ENCODE data around the gene ACOT13. TPM values are rescaled to one million over a fixed set of nuclear protein-coding genes. Genes with fewer than 3 reads are reported as not detected.
A peak's percentile ranks its signal among the peaks of the same experiment; 100 is the strongest.
"Not testable (repeated sequence)": the region's sequence is repeated elsewhere in the genome, so short reads cannot be mapped to it uniquely, and the experiment has no call there.

ACOT13 gene
- total RNA-seq, 2 donors from 2014 or later = 36.2 to 43.1 TPM

DNA sequence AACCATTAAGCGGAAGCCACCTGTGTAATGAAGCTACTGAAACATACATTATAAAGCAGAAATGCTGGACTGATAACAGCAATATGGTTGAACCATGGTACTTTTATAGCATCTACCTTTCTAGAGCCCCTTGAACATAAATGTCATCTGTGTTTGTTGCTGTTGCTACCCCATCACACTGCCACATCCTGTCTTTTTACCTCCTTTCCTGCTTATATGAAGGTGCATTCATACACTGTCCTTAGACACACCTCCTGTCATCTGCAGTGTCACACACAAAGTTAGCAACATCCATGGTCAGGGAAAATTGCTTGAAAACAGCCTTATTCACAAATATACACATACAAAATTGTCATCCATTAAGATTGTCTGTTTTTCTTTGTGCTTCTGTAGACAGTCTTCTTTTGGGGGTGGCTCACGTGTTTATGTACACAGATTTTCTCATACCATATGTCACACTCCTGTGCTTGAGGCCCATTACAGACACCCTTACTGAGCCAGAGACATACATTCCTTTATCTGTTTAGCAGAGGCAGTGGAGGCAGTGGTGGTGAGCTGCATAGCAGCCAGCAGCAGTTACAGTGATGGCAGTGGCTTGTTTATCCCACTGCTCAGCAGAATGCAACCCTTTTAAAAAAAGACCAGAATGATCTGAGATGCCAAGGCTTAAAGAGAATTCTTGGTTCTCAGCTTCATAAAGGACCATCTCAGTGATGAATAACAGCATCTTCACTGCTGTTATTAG, 26.1 kb downstream of the ACOT13 start:
- H3K4me3 Mint-ChIP-seq = no peak overlapping the region
- peaks cover 32% of the 10 kb centered on the region for H3K4me1 Mint-ChIP-seq
- Histone ChIP-seq H3K9me3 (ENCODE audit: control insufficient read depth, low read length) (no peaks in the 10 kb centered on the region), H3K4me3 (ENCODE audit: low read length) (no peak overlapping the region), H3K9ac (ENCODE audit: extremely low read depth, low read length, poor library complexity, severe bottlenecking) (no peak overlapping the region), H3K27ac (ENCODE audit: low read depth, low read length) (no peak overlapping the region), H3K27me3 (ENCODE audit: control insufficient read depth, insufficient read depth, low read length, poor library complexity, severe bottlenecking) (no peaks in the 10 kb centered on the region), H3K36me3 (ENCODE audit: control insufficient read depth, insufficient read depth, low read length) (no peaks in the 10 kb centered on the region), H3K4me1 (ENCODE audit: control insufficient read depth, insufficient read depth, low read length) (peaks cover 3% of the 10 kb centered on the region)
- TF ChIP-seq, protein P1, sequence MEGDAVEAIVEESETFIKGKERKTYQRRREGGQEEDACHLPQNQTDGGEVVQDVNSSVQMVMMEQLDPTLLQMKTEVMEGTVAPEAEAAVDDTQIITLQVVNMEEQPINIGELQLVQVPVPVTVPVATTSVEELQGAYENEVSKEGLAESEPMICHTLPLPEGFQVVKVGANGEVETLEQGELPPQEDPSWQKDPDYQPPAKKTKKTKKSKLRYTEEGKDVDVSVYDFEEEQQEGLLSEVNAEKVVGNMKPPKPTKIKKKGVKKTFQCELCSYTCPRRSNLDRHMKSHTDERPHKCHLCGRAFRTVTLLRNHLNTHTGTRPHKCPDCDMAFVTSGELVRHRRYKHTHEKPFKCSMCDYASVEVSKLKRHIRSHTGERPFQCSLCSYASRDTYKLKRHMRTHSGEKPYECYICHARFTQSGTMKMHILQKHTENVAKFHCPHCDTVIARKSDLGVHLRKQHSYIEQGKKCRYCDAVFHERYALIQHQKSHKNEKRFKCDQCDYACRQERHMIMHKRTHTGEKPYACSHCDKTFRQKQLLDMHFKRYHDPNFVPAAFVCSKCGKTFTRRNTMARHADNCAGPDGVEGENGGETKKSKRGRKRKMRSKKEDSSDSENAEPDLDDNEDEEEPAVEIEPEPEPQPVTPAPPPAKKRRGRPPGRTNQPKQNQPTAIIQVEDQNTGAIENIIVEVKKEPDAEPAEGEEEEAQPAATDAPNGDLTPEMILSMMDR (conservative IDR thresholded peaks at IDR 0.05) = peak; percentile 12
- 88 to 93% methylated on average over 2 of the region's 2 CpGs for WGBS, 2 experiments (ENCODE audit: insufficient coverage in 1 of 2, insufficient read length in 1 of 2)
- H3K27me3 Mint-ChIP-seq (ENCODE audit: insufficient read depth) = no peaks in the 10 kb centered on the region
- H3K9me3 Mint-ChIP-seq = no peaks in the 10 kb centered on the region
- DNase-seq = no peak
- H3K36me3 Mint-ChIP-seq (ENCODE audit: low read depth) = peaks cover 11% of the 10 kb centered on the region
- H3K27ac Mint-ChIP-seq = no peak overlapping the region

DNA sequence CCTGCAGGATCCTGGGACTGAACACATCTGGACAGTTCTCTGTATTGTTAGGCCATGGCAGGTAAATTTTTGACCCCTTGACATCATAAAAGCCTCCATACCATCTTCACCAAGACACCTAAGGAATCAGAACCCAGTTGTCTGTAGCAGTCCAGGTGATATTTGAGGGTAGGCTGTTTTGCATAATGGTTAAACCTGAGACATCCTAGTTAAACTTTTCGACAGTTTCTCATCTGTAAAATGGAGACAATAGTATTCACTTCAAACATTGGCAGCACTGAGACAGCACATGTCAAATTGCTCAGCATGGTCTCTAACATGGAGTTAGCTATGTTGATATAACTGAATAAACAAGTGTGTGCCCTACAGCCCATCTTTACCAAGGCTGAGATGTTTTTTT, 27.3 kb downstream of the ACOT13 start:
- no peak overlapping the region for H3K4me3 Mint-ChIP-seq
- Histone ChIP-seq H3K4me1 (ENCODE audit: control insufficient read depth, insufficient read depth, low read length) (peaks cover 3% of the 10 kb centered on the region), H3K36me3 (ENCODE audit: control insufficient read depth, insufficient read depth, low read length) (no peaks in the 10 kb centered on the region), H3K27me3 (ENCODE audit: control insufficient read depth, insufficient read depth, low read length, poor library complexity, severe bottlenecking) (no peaks in the 10 kb centered on the region), H3K4me3 (ENCODE audit: low read length) (no peak overlapping the region), H3K27ac (ENCODE audit: low read depth, low read length) (no peak overlapping the region), H3K9ac (ENCODE audit: extremely low read depth, low read length, poor library complexity, severe bottlenecking) (no peak overlapping the region), H3K9me3 (ENCODE audit: control insufficient read depth, low read length) (no peaks in the 10 kb centered on the region)
- H3K9me3 Mint-ChIP-seq = no peaks in the 10 kb centered on the region
- TF ChIP-seq, protein P1 (conservative IDR thresholded peaks at IDR 0.05) = no peak
- H3K27me3 Mint-ChIP-seq (ENCODE audit: insufficient read depth) = no peaks in the 10 kb centered on the region
- peaks cover 13% of the 10 kb centered on the region for H3K36me3 Mint-ChIP-seq (ENCODE audit: low read depth)
- no peak overlapping the region for H3K27ac Mint-ChIP-seq
- no peak for DNase-seq
- 88 to 100% methylated on average over 1 of the region's 1 CpG for WGBS, 2 experiments (ENCODE audit: insufficient coverage in 1 of 2, insufficient read length in 1 of 2)
- peaks cover 32% of the 10 kb centered on the region for H3K4me1 Mint-ChIP-seq

DNA sequence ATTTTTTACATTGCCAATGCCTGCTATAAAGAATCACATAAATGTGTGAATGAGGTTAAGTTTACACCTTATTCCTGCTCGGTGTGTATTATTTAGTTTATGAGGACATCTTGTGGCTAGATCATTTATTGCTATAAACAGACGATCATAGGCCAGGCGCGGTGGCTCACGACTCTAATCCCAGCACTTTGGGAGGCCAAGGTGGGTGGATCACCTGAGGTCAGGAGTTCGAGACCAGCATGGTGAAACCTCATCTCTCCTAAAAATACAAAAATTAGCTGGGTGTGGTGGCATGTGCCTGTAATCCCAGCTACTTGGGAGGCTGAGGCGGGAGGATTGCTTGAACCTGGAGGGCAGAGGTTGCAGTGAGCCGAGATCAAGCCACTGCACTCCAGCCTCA, 28.8 kb downstream of the ACOT13 start:
- peak; percentile 61 for DNase-seq
- H3K27me3 Mint-ChIP-seq (ENCODE audit: insufficient read depth); H3K27ac Mint-ChIP-seq; H3K4me3 ChIP-seq (ENCODE audit: low read length); H3K4me1 ChIP-seq (ENCODE audit: control insufficient read depth, insufficient read depth, low read length); H3K36me3 ChIP-seq (ENCODE audit: control insufficient read depth, insufficient read depth, low read length); H3K27ac ChIP-seq (ENCODE audit: low read depth, low read length); H3K9me3 ChIP-seq (ENCODE audit: control insufficient read depth, low read length); H3K27me3 ChIP-seq (ENCODE audit: control insufficient read depth, insufficient read depth, low read length, poor library complexity, severe bottlenecking); H3K4me3 Mint-ChIP-seq; H3K9me3 Mint-ChIP-seq; H3K9ac ChIP-seq (ENCODE audit: extremely low read depth, low read length, poor library complexity, severe bottlenecking): not testable (repeated sequence)
- Mint-ChIP-seq H3K4me1 (peaks cover 29% of the 10 kb centered on the region), H3K36me3 (ENCODE audit: low read depth) (peaks cover 23% of the 10 kb centered on the region)
- TF ChIP-seq, protein P1 (conservative IDR thresholded peaks at IDR 0.05) = peak; percentile 72
- 54 to 72% methylated on average over 5 to 8 of the region's 8 CpGs for WGBS, 2 experiments (ENCODE audit: insufficient coverage in 1 of 2, insufficient read length in 1 of 2)

All from endodermal cell (in vitro differentiated cells).